Hippocampal formation (tissue), 2 donors: Measurements from ENCODE around the gene IL1RAPL2.
"Not testable (repeated sequence)": the region's sequence is repeated elsewhere in the genome, so short reads cannot be mapped to it uniquely, and the experiment has no call there.

Source experiments
- DNase-seq, 2 donors: peaks; one replicate each; lab custom pipeline; 2025; lab: John Stamatoyannopoulos, UW

Gene IL1RAPL2

GRCh38 chrX:105017641-105018040, 451.6 kb downstream of the IL1RAPL2 start:
- no peak for DNase-seq

- no peak for DNase-seq
These were observed 452.9 kb downstream of the IL1RAPL2 start for GRCh38 chrX:105018865-105019264.

GRCh38 chrX:105028962-105029361, 463.0 kb downstream of the IL1RAPL2 start:
- DNase-seq = not testable (repeated sequence)

- no peak for DNase-seq
These were observed 472.8 kb downstream of the IL1RAPL2 start for GRCh38 chrX:105038672-105039328.

- DNase-seq = no peak
These were observed 484.9 kb downstream of the IL1RAPL2 start for GRCh38 chrX:105050921-105051320.

- DNase-seq = no peak
These were observed 485.4 kb downstream of the IL1RAPL2 start for GRCh38 chrX:105051364-105051763.

GRCh38 chrX:105052926-105053325, 486.9 kb downstream of the IL1RAPL2 start:
- no peak for DNase-seq

GRCh38 chrX:105063743-105064142, 497.7 kb downstream of the IL1RAPL2 start:
- DNase-seq = no peak

- no peak for DNase-seq
These were observed 532.2 kb downstream of the IL1RAPL2 start for GRCh38 chrX:105098201-105098600.

GRCh38 chrX:105098812-105099211, 532.8 kb downstream of the IL1RAPL2 start:
- DNase-seq = no peak

GRCh38 chrX:105101378-105101777, 535.4 kb downstream of the IL1RAPL2 start:
- DNase-seq = no peak

GRCh38 chrX:105109936-105110335, 543.9 kb downstream of the IL1RAPL2 start:
- DNase-seq = no peak

- no peak for DNase-seq
These were observed 548.6 kb downstream of the IL1RAPL2 start for GRCh38 chrX:105114554-105115130.

GRCh38 chrX:105115596-105116320, 549.8 kb downstream of the IL1RAPL2 start:
- not testable (repeated sequence) for DNase-seq

- no peak for DNase-seq
These were observed 550.5 kb downstream of the IL1RAPL2 start for GRCh38 chrX:105116486-105116885.

- no peak for DNase-seq
These were observed 551.6 kb downstream of the IL1RAPL2 start for GRCh38 chrX:105117621-105118020.

- DNase-seq = no peak
These were observed 554.5 kb downstream of the IL1RAPL2 start for GRCh38 chrX:105120463-105120862.

GRCh38 chrX:105121186-105121585, 555.2 kb downstream of the IL1RAPL2 start:
- DNase-seq = no peak

GRCh38 chrX:105126201-105126600, 560.2 kb downstream of the IL1RAPL2 start:
- DNase-seq = no peak

- DNase-seq = no peak
These were observed 568.3 kb downstream of the IL1RAPL2 start for GRCh38 chrX:105134273-105134672.

GRCh38 chrX:105136786-105137185, 570.8 kb downstream of the IL1RAPL2 start:
- DNase-seq = no peak

GRCh38 chrX:105150036-105150435, 584.0 kb downstream of the IL1RAPL2 start:
- DNase-seq = no peak

GRCh38 chrX:105150557-105150956, 584.6 kb downstream of the IL1RAPL2 start:
- DNase-seq = no peak
